HepG2 (cell line): ENCODE results near the gene CACNA1F. TPM values are rescaled to one million over a fixed set of nuclear protein-coding genes. Genes with fewer than 3 reads are reported as not detected.

Experiments used
- ATAC-seq: fragments of 200-7000 bp; cut with Tn5 transposase; 3 replicates; pipeline ENCODE4 v1.9.1; 2020; ENCODE audit warnings: mild to moderate bottlenecking, moderate library complexity
- BruUV-seq: library from RNA; stranded (reverse); fragments of 400-500 nt; replicated peaks from 2 replicates; lab custom pipeline; 2021; lab: Mats Ljungman, UMichigan
- CTCF ChIA-PET: fragments of 300-600 bp; formaldehyde crosslinking; extraction: SDS; loops from one replicate; lab custom pipeline; 2021; ENCODE audit warnings: low total read pairs, inconsistent platforms, low intra/inter-chr PET ratio; lab: Yijun Ruan, JAX
- POLR2A ChIA-PET: fragments of 350-600 bp; sonication (Branson Sonifier 250); formaldehyde crosslinking; loops from one replicate; lab custom pipeline; 2020; ENCODE audit warnings: antibody characterized with exemption, inconsistent platforms; lab: Yijun Ruan, JAX
- DNase-seq: peaks from one replicate; pipeline ENCODE4 v3.0.0-alpha.2; 2015; ENCODE audit warnings: low spot score
- FAIRE-seq: peaks from 3 replicates; lab custom pipeline; 2011; peaks lifted over from hg19 to GRCh38; lab: Jason Lieb, UNC
- H2AFZ ChIP-seq: one replicate; pipeline ENCODE4 v1.6.1; 2011; ENCODE audit warnings: low read length, inconsistent platforms
- H3K27ac ChIP-seq: fragments of 300-600 bp; 3 replicates; pipeline ENCODE4 v1.8.0; 2011; ENCODE audit warnings: mixed run types, mild to moderate bottlenecking, mixed read lengths, low read length, inconsistent platforms; ENCODE audit not compliant: insufficient read depth; ENCODE audit errors: extremely low read length
- H3K27me3 ChIP-seq, 2 experiments: fragments of 200-600 bp in 1 of 2; 2 replicates in 1 of 2; 3 replicates in 1 of 2; pipeline versions ENCODE4 v1.6.0 to v1.8.0; 2011; ENCODE audit warnings: low read length in 2 of 2, mild to moderate bottlenecking in 2 of 2, moderate library complexity in 2 of 2, inconsistent platforms in 1 of 2; ENCODE audit not compliant: insufficient read depth in 2 of 2, control insufficient read depth in 1 of 2
- H3K36me3 ChIP-seq, 2 experiments: fragments of 200-600 bp in 1 of 2; replicated peaks in 1 of 2; 2 replicates in 1 of 2; 3 replicates in 1 of 2; pipeline versions ENCODE4 v1.5.1 to v1.8.0; 2011; ENCODE audit warnings: low read length in 2 of 2, inconsistent platforms in 1 of 2; ENCODE audit not compliant: insufficient read depth in 2 of 2, control insufficient read depth in 1 of 2
- H3K4me1 ChIP-seq: 2 replicates; pipeline ENCODE4 v1.5.1; 2012; ENCODE audit warnings: low read length, inconsistent platforms; ENCODE audit not compliant: insufficient read depth
- H3K4me2 ChIP-seq: 2 replicates; pipeline ENCODE4 v1.6.0; 2011; ENCODE audit warnings: low read depth, low read length, inconsistent platforms
- H3K4me3 ChIP-seq, 3 experiments: fragments of 200-600 bp in 1 of 3; sonication (generic), shearing (Covaris generic) in 1 of 3; replicated peaks in 1 of 3; 2 replicates each; pipeline ENCODE4 v1.5.1; 2011 to 2016; ENCODE audit warnings: low read length in 3 of 3, inconsistent platforms in 2 of 3, low read depth in 2 of 3, mild to moderate bottlenecking in 2 of 3, control low read depth in 1 of 3, mixed read lengths in 1 of 3; ENCODE audit not compliant: insufficient read depth in 1 of 3
- H3K79me2 ChIP-seq: one replicate; pipeline ENCODE4 v1.6.1; 2011; ENCODE audit warnings: low read length, inconsistent platforms; ENCODE audit not compliant: insufficient read depth
- H3K9ac ChIP-seq: 2 replicates; pipeline ENCODE4 v1.6.0; 2011; ENCODE audit warnings: mild to moderate bottlenecking, low read depth, low read length, inconsistent platforms; ENCODE audit not compliant: insufficient read depth
- H3K9me3 ChIP-seq: 2 replicates; pipeline ENCODE4 v1.5.1; 2012; ENCODE audit warnings: mild to moderate bottlenecking, low read length
- H4K20me1 ChIP-seq: 2 replicates; pipeline ENCODE4 v1.6.0; 2011; ENCODE audit warnings: inconsistent platforms, mild to moderate bottlenecking, low read length, moderate library complexity; ENCODE audit not compliant: insufficient read depth
- PATZ1 ChIP-seq: sonication (generic); formaldehyde crosslinking; IDR thresholded peaks from 2 replicates; pipeline ENCODE4 v1.4.0; 2020; ENCODE audit warnings: missing genetic modification reagents
- ZBTB2 ChIP-seq: sonication (generic); formaldehyde crosslinking; IDR thresholded peaks from 2 replicates; pipeline ENCODE4 v1.8.0; 2022; ENCODE audit warnings: low read depth, missing genetic modification reagents
- ZNF3 ChIP-seq: IDR thresholded peaks from 2 replicates; pipeline ENCODE4 v1.7.0; 2017; ENCODE audit warnings: inconsistent platforms
- ZNF430 ChIP-seq: sonication (generic); formaldehyde crosslinking; IDR thresholded peaks from 2 replicates; pipeline ENCODE4 v1.9.0; 2021; ENCODE audit warnings: mild to moderate bottlenecking, missing genetic modification reagents
- WGBS: methylation state at CpG from one replicate; pipeline ENCODE4 v1.1.6; 2017; ENCODE audit warnings: low lambda C conversion rate; 5-methylcytosine and 5-hydroxymethylcytosine counted together
- in situ Hi-C: cut with HindIII; loops from 2 replicates; pipeline ENCODE4 v1.10.0; 2017; ENCODE audit warnings: low pct_unique_long_range_greater_than_20kb; ENCODE audit not compliant: extremely low pct_ligation_motif_present
- intact Hi-C: fragments of 100-400 bp; cut with micrococcal nuclease; formaldehyde crosslinking; loops from one replicate; pipeline ENCODE4 v1.10.0; 2022; ENCODE audit not compliant: unreplicated experiment
- polyA plus RNA-seq, 8 experiments: library from polyadenylated mRNA; depleted of rRNA in 3 of 8; stranded (reverse) in 7 of 8; unstranded in 1 of 8; fragments of >200 nt; fragmentation: Illumina TruSeq in 4 of 8; extraction: Trizol in 4 of 8; gene quantifications; 2 replicates each; pipeline versions ENCODE4 v1.2.1 to v1.2.3, GENCODE V29; 2011 to 2016; ENCODE audit warnings: low read depth in 4 of 8, missing spikeins in 1 of 8, mixed read lengths in 1 of 8; ENCODE audit not compliant: insufficient read depth in 1 of 8
- total RNA-seq, 5 experiments: library from RNA; depleted of rRNA; stranded (reverse); fragments of >200 nt; fragmentation: Illumina TruSeq; extraction: Trizol; gene quantifications; 2 replicates each; pipeline ENCODE4 v1.2.3, GENCODE V29; 2016; ENCODE audit warnings: low read depth in 1 of 5

CACNA1F gene
- total and polyA plus RNA-seq, 2 of the 13 experiments (the other 11 are each of a cell fraction or from before 2014, with no cell fraction given): 0.03 TPM; not detected in 1

GRCh38 chrX:49157194-49157593 lies 75.9 kb downstream of the CACNA1F start:
- Histone ChIP-seq H3K9ac (no peak overlapping the region), H4K20me1 (no peaks in the 10 kb centered on the region), H3K9me3 (no peaks in the 10 kb centered on the region), H3K4me1 (0 out of 2 replicates have a peak, but pooled peaks cover 6% of the 10 kb centered on the region), H3K27ac (no peak overlapping the region), H3K27me3 (no peaks in the 10 kb centered on the region), H3K79me2 (no peaks in the 10 kb centered on the region), H3K4me3 (no peak overlapping the region), H3K4me2 (no peak overlapping the region), H2AFZ (no peak overlapping the region), H3K36me3 (no peaks in the 10 kb centered on the region)
- ATAC-seq (no peak), DNase-seq (no peak), FAIRE-seq (no peak)
- intact Hi-C loops (no loop called here), in situ Hi-C loops (no loop called here)
- TF ChIP-seq ZNF3 (CRISPR knock-in tag): no peak
- no peak for TF ChIP-seq PATZ1 (CRISPR knock-in tag)
- no peak for TF ChIP-seq ZNF430 (CRISPR knock-in tag)
- TF ChIP-seq ZBTB2 (CRISPR knock-in tag): no peak
- BruUV-seq: no TSS peak
- CTCF ChIA-PET: no interaction called here
- WGBS: 82% methylated on average over 16 of the region's 25 CpGs
- POLR2A ChIA-PET: no interaction called here
